ENCODE measurements around the gene ARL17A.
"Not testable (repeated sequence)": the region's sequence is repeated elsewhere in the genome, so short reads cannot be mapped to it uniquely, and the experiment has no call there.

The ARL17A gene

GRCh38 chr17:46623790-46624189, 44.3 kb upstream of the ARL17A start:
- not testable (repeated sequence) for H3K79me1 ChIP-seq (replicated peaks; ENCODE audit: low read length, poor library complexity, severe bottlenecking); H2AK5ac ChIP-seq (ENCODE audit: low read length, severe bottlenecking); H3K9ac ChIP-seq (ENCODE audit: low read length); H3K14ac ChIP-seq (ENCODE audit: low read length in 2 of 2); H2BK120ac ChIP-seq (ENCODE audit: low read depth, low read length); H3K4me2 ChIP-seq (ENCODE audit: low read length, poor library complexity, severe bottlenecking); H3K4me3 ChIP-seq (ENCODE audit: insufficient read depth in 1 of 2, low read depth in 1 of 2, low read length in 2 of 2); H2BK12ac ChIP-seq (ENCODE audit: low read length in 2 of 2); H3K4me1 ChIP-seq (ENCODE audit: control insufficient read depth, insufficient read depth, low read depth, low read length); H3K9me3 ChIP-seq (ENCODE audit: control insufficient read depth, low read length); H3K36me3 ChIP-seq (ENCODE audit: control insufficient read depth in 1 of 2, insufficient read depth in 2 of 2, low read depth in 1 of 2, low read length in 2 of 2); H4K8ac ChIP-seq (ENCODE audit: low read length); H3K27me3 ChIP-seq (ENCODE audit: control insufficient read depth in 1 of 2, insufficient read depth in 1 of 2, low read length in 2 of 2); H3K27ac ChIP-seq (ENCODE audit: low read length, poor library complexity, severe bottlenecking); H3K18ac ChIP-seq (ENCODE audit: low read depth in 1 of 2, low read length in 2 of 2); H3K23ac ChIP-seq (ENCODE audit: low read length in 2 of 2); H3K4ac ChIP-seq (ENCODE audit: low read depth in 1 of 2, low read length in 2 of 2); H2BK5ac ChIP-seq (ENCODE audit: low read depth, low read length, poor library complexity, severe bottlenecking); H2AFZ ChIP-seq (ENCODE audit: low read depth, low read length); H4K91ac ChIP-seq (ENCODE audit: low read length); H2BK15ac ChIP-seq (ENCODE audit: low read depth, poor library complexity, severe bottlenecking); DNase-seq
- WGBS, result no CpG with 5 or more reads among the region's 2 CpGs

GRCh38 chr17:46618975-46619374, 39.5 kb upstream of the ARL17A start:
- H3K9me3 ChIP-seq (ENCODE audit: control insufficient read depth, low read length); H2AFZ ChIP-seq (ENCODE audit: low read depth, low read length); H4K8ac ChIP-seq (ENCODE audit: low read length); H2AK5ac ChIP-seq (ENCODE audit: low read length, severe bottlenecking); H3K9ac ChIP-seq (ENCODE audit: low read length); H3K27ac ChIP-seq (ENCODE audit: low read length, poor library complexity, severe bottlenecking); H3K79me1 ChIP-seq (replicated peaks; ENCODE audit: low read length, poor library complexity, severe bottlenecking); H2BK5ac ChIP-seq (ENCODE audit: low read depth, low read length, poor library complexity, severe bottlenecking); H3K4me1 ChIP-seq (ENCODE audit: control insufficient read depth, insufficient read depth, low read depth, low read length); H3K14ac ChIP-seq (ENCODE audit: low read length in 2 of 2); H3K23ac ChIP-seq (ENCODE audit: low read length in 2 of 2); H3K36me3 ChIP-seq (ENCODE audit: control insufficient read depth in 1 of 2, insufficient read depth in 2 of 2, low read depth in 1 of 2, low read length in 2 of 2); H2BK15ac ChIP-seq (ENCODE audit: low read depth, poor library complexity, severe bottlenecking); H3K27me3 ChIP-seq (ENCODE audit: control insufficient read depth in 1 of 2, insufficient read depth in 1 of 2, low read length in 2 of 2); H4K91ac ChIP-seq (ENCODE audit: low read length); DNase-seq; H3K18ac ChIP-seq (ENCODE audit: low read depth in 1 of 2, low read length in 2 of 2); H3K4me2 ChIP-seq (ENCODE audit: low read length, poor library complexity, severe bottlenecking); H2BK120ac ChIP-seq (ENCODE audit: low read depth, low read length); H3K4ac ChIP-seq (ENCODE audit: low read depth in 1 of 2, low read length in 2 of 2); H2BK12ac ChIP-seq (ENCODE audit: low read length in 2 of 2); H3K4me3 ChIP-seq (ENCODE audit: insufficient read depth in 1 of 2, low read depth in 1 of 2, low read length in 2 of 2): not testable (repeated sequence)
- WGBS, result no CpG with 5 or more reads among the region's 1 CpG

DNA sequence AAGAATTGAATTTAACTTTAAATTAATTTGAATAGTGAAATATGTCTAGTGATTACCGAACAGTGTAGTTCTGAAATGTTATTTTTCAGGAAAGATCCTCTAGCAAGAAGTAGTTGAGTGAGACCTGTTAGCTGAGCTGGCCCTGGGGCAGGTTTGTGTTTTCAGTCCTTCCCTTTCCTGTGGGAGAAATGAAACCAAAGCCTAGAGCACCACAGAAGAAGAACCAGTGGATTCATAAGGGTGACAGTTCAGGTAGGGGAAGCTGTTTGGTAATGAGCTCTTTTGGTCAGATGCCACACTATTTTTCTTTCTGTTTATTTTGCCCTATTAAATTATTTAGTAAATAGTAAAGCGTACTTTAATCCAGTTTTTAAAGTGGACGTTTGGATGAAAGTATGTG, 37.6 kb upstream of the ARL17A start:
- H3K9ac ChIP-seq (ENCODE audit: low read length); H4K91ac ChIP-seq (ENCODE audit: low read length); H2BK12ac ChIP-seq (ENCODE audit: low read length in 2 of 2); H4K8ac ChIP-seq (ENCODE audit: low read length); H3K18ac ChIP-seq (ENCODE audit: low read depth in 1 of 2, low read length in 2 of 2); H2AK5ac ChIP-seq (ENCODE audit: low read length, severe bottlenecking); H3K27ac ChIP-seq (ENCODE audit: low read length, poor library complexity, severe bottlenecking); H3K4me1 ChIP-seq (ENCODE audit: control insufficient read depth, insufficient read depth, low read depth, low read length); H2BK5ac ChIP-seq (ENCODE audit: low read depth, low read length, poor library complexity, severe bottlenecking); H3K14ac ChIP-seq (ENCODE audit: low read length in 2 of 2); DNase-seq; H2BK15ac ChIP-seq (ENCODE audit: low read depth, poor library complexity, severe bottlenecking); H3K4me2 ChIP-seq (ENCODE audit: low read length, poor library complexity, severe bottlenecking); H3K36me3 ChIP-seq (ENCODE audit: control insufficient read depth in 1 of 2, insufficient read depth in 2 of 2, low read depth in 1 of 2, low read length in 2 of 2); H3K27me3 ChIP-seq (ENCODE audit: control insufficient read depth in 1 of 2, insufficient read depth in 1 of 2, low read length in 2 of 2); H3K4me3 ChIP-seq (ENCODE audit: insufficient read depth in 1 of 2, low read depth in 1 of 2, low read length in 2 of 2); H2AFZ ChIP-seq (ENCODE audit: low read depth, low read length); H3K23ac ChIP-seq (ENCODE audit: low read length in 2 of 2); H3K9me3 ChIP-seq (ENCODE audit: control insufficient read depth, low read length); H3K79me1 ChIP-seq (replicated peaks; ENCODE audit: low read length, poor library complexity, severe bottlenecking); H3K4ac ChIP-seq (ENCODE audit: low read depth in 1 of 2, low read length in 2 of 2); H2BK120ac ChIP-seq (ENCODE audit: low read depth, low read length): not testable (repeated sequence)
- WGBS, result no CpG with 5 or more reads among the region's 3 CpGs

DNA sequence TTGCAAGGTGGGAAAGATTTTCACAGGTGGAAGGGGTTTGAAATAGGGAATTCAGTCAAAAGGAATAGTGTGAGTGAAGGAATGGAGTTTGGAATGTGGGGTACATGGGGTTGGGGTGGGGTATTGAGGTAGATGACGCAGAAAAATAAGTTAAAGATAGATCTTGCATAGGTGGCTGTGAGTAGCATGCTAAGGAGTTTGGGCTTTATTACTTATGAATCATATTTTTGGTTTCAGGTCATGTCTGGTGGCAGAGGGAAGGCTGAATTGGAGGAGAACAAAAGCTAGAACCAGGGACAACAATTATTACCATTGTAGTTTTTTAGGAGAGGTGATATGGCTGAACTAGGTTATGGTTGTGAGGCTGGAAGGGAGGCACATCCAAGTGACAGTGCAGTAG, 34.4 kb upstream of the ARL17A start:
- not testable (repeated sequence) for H2BK5ac ChIP-seq (ENCODE audit: low read depth, low read length, poor library complexity, severe bottlenecking); H2AK5ac ChIP-seq (ENCODE audit: low read length, severe bottlenecking); H4K8ac ChIP-seq (ENCODE audit: low read length); H3K27ac ChIP-seq (ENCODE audit: low read length, poor library complexity, severe bottlenecking); H3K4ac ChIP-seq (ENCODE audit: low read depth in 1 of 2, low read length in 2 of 2); DNase-seq; H2BK12ac ChIP-seq (ENCODE audit: low read length in 2 of 2); H3K14ac ChIP-seq (ENCODE audit: low read length in 2 of 2); H2AFZ ChIP-seq (ENCODE audit: low read depth, low read length); H3K9me3 ChIP-seq (ENCODE audit: control insufficient read depth, low read length); H3K36me3 ChIP-seq (ENCODE audit: control insufficient read depth in 1 of 2, insufficient read depth in 2 of 2, low read depth in 1 of 2, low read length in 2 of 2); H3K4me2 ChIP-seq (ENCODE audit: low read length, poor library complexity, severe bottlenecking); H3K9ac ChIP-seq (ENCODE audit: low read length); H3K23ac ChIP-seq (ENCODE audit: low read length in 2 of 2); H3K27me3 ChIP-seq (ENCODE audit: control insufficient read depth in 1 of 2, insufficient read depth in 1 of 2, low read length in 2 of 2); H4K91ac ChIP-seq (ENCODE audit: low read length); H3K79me1 ChIP-seq (replicated peaks; ENCODE audit: low read length, poor library complexity, severe bottlenecking); H2BK15ac ChIP-seq (ENCODE audit: low read depth, poor library complexity, severe bottlenecking); H3K4me1 ChIP-seq (ENCODE audit: control insufficient read depth, insufficient read depth, low read depth, low read length); H2BK120ac ChIP-seq (ENCODE audit: low read depth, low read length); H3K4me3 ChIP-seq (ENCODE audit: insufficient read depth in 1 of 2, low read depth in 1 of 2, low read length in 2 of 2); H3K18ac ChIP-seq (ENCODE audit: low read depth in 1 of 2, low read length in 2 of 2)
- WGBS, result no CpG with 5 or more reads among the region's 1 CpG
